HepG2 (cell line): ENCODE measurements around the gene LIME1.

Experiments
- DPF2 ChIP-seq: sonication (generic); formaldehyde crosslinking; IDR thresholded peaks from 2 replicates; pipeline ENCODE4 v1.4.0; 2020; ENCODE audit warnings: mild to moderate bottlenecking, low read depth, missing genetic modification reagents, borderline replicate concordance
- FOXA1 ChIP-seq, 2 experiments: fragments of 450-650 bp in 1 of 2; sonication (generic) in 1 of 2; formaldehyde crosslinking in 1 of 2; IDR thresholded peaks; 2 replicates each; pipeline versions ENCODE4 v1.4.0 to v1.6.1; 2016 to 2020; ENCODE audit warnings: missing genetic modification reagents in 1 of 2
- POLR2AphosphoS5 ChIP-seq: IDR thresholded peaks from 2 replicates; pipeline ENCODE4 v1.6.1; 2012; ENCODE audit warnings: low read depth, low read length
- SMAD1 ChIP-seq: sonication (generic); formaldehyde crosslinking; IDR thresholded peaks from 2 replicates; pipeline ENCODE4 v1.4.0; 2020; ENCODE audit warnings: missing genetic modification reagents, low read depth, mild to moderate bottlenecking, borderline replicate concordance
- SP1 ChIP-seq, 2 experiments: fragments of 450-650 bp in 1 of 2; sonication (generic) in 1 of 2; formaldehyde crosslinking in 1 of 2; IDR thresholded peaks; 2 replicates each; pipeline versions ENCODE4 v1.4.0 to v1.6.1; 2016 to 2020; ENCODE audit warnings: missing genetic modification reagents in 1 of 2
- TEAD2 ChIP-seq: sonication (generic); formaldehyde crosslinking; IDR thresholded peaks from 2 replicates; pipeline ENCODE4 v1.9.0; 2021; ENCODE audit warnings: missing genetic modification reagents
- ZFP36L2 ChIP-seq: sonication (generic); formaldehyde crosslinking; IDR thresholded peaks from 2 replicates; pipeline ENCODE4 v1.4.0; 2020; ENCODE audit warnings: missing genetic modification reagents

DNA sequence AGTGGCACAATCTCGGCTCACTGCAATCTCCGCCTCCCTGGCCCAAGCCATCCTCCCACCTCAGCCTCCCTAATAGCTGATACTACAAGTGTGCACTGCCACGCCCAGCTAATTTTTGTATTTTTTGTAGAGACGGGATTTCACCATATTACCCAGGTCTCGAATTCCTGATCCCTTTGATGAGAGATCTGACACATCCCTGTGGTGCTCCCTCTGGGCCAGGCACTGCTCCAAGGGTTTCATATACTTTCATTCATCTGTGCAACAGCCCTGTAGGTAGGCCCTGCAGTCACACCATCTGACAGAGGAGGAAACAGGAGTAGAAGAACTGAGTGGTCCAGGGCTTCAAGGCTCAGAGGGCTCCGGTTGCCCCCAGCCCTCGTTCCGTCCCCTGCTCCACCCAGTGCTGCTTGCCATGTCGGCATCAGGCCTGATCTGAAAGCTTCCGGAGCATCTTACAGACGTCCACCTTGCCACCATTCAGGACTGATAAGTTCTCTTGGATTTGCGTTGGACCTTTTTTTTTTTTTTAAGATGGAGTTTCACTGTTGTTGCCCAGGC, 25.3 kb upstream of the LIME1 start:
- no peak for TF ChIP-seq FOXA1 (IDR thresholded peaks at IDR 0.05)
- TF ChIP-seq FOXA1 (CRISPR knock-in tag; IDR thresholded peaks at IDR 0.05), result no peak
- no peak for TF ChIP-seq DPF2
- TF ChIP-seq SP1 (IDR thresholded peaks at IDR 0.05), result no peak
- no peak for TF ChIP-seq SP1 (CRISPR knock-in tag; IDR thresholded peaks at IDR 0.05)
- no peak for TF ChIP-seq POLR2AphosphoS5
- TF ChIP-seq TEAD2 (CRISPR knock-in tag), result no peak
- no peak for TF ChIP-seq ZFP36L2 (CRISPR knock-in tag)
- TF ChIP-seq SMAD1 (CRISPR knock-in tag), result no peak
